Activated CD4-positive, alpha-beta T cell treated with anti-CD3 and anti-CD28 coated beads for 48 hours (primary cell): ENCODE measurements around the gene ATXN10.
"Not testable (repeated sequence)": the region's sequence is repeated elsewhere in the genome, so short reads cannot be mapped to it uniquely, and the experiment has no call there.

Experiments
- DNase-seq: peaks from one replicate; pipeline ENCODE4 v3.0.0-alpha.2; 2020

Gene ATXN10

GRCh38 chr22:45671783-45672563, at the start of gene ATXN10:
Gene ATXN10, plus strand, starts transcription at chr22:45671834. Its CDS starts 230 bp downstream, at chr22:45672064.
- peak; percentile 78 for DNase-seq

GRCh38 chr22:45621836-45622600, 49.6 kb upstream of the ATXN10 start:
- no peak for DNase-seq

GRCh38 chr22:45623464-45624145, 48.0 kb upstream of the ATXN10 start:
- DNase-seq: not testable (repeated sequence)

GRCh38 chr22:45626198-45626651, 45.4 kb upstream of the ATXN10 start:
- DNase-seq: no peak

GRCh38 chr22:45627489-45628233, 44.0 kb upstream of the ATXN10 start:
- DNase-seq: no peak

- DNase-seq: no peak
Measured at GRCh38 chr22:45628515-45628914, 43.1 kb upstream of the ATXN10 start.

GRCh38 chr22:45629469-45630089, 42.1 kb upstream of the ATXN10 start:
- DNase-seq: no peak

- no peak for DNase-seq
Measured at GRCh38 chr22:45630436-45630835, 41.2 kb upstream of the ATXN10 start.

- DNase-seq: no peak
Measured at GRCh38 chr22:45631140-45631840, 40.3 kb upstream of the ATXN10 start.

- DNase-seq: no peak
Measured at GRCh38 chr22:45631841-45632238, 39.8 kb upstream of the ATXN10 start.

- no peak for DNase-seq
Measured at GRCh38 chr22:45632791-45633515, 38.7 kb upstream of the ATXN10 start.

- DNase-seq: no peak
Measured at GRCh38 chr22:45636683-45637082, 35.0 kb upstream of the ATXN10 start.

GRCh38 chr22:45638197-45638596, 33.4 kb upstream of the ATXN10 start:
- DNase-seq: no peak

- no peak for DNase-seq
Measured at GRCh38 chr22:45638834-45639746, 32.5 kb upstream of the ATXN10 start.

- no peak for DNase-seq
Measured at GRCh38 chr22:45639747-45640102, 31.9 kb upstream of the ATXN10 start.

GRCh38 chr22:45640291-45640940, 31.2 kb upstream of the ATXN10 start:
- no peak for DNase-seq

- DNase-seq: no peak
Measured at GRCh38 chr22:45640941-45641621, 30.6 kb upstream of the ATXN10 start.

- DNase-seq: no peak
Measured at GRCh38 chr22:45642986-45643385, 28.6 kb upstream of the ATXN10 start.

- DNase-seq: no peak
Measured at GRCh38 chr22:45644714-45645113, 26.9 kb upstream of the ATXN10 start.
